Memory B cell (primary cell): ENCODE measurements around the gene PYHIN1.

Experiments
- ATAC-seq: fragments of 150-1000 bp; cut with Tn5 transposase; 2 replicates; pipeline ENCODE4 v1.10.0; 2021; ENCODE audit warnings: low read depth, mild to moderate bottlenecking, moderate library complexity
- DNase-seq, 2 donors: peaks; one replicate each; pipeline ENCODE4 v3.0.0; 2022; ENCODE audit warnings: low spot score in 2 of 2
- H3K27ac Mint-ChIP-seq: one replicate; pipeline ENCODE4 v1.8.0; 2022; ENCODE audit warnings: mild to moderate bottlenecking, moderate library complexity, mixed read lengths
- H3K27me3 Mint-ChIP-seq: one replicate; pipeline ENCODE4 v1.8.0; 2022; ENCODE audit warnings: mixed read lengths
- H3K36me3 Mint-ChIP-seq: one replicate; pipeline ENCODE4 v1.8.0; 2022; ENCODE audit warnings: mild to moderate bottlenecking, mixed read lengths
- H3K4me1 Mint-ChIP-seq: one replicate; pipeline ENCODE4 v1.8.0; 2022; ENCODE audit warnings: mixed read lengths
- H3K4me3 Mint-ChIP-seq: one replicate; pipeline ENCODE4 v1.8.0; 2022; ENCODE audit warnings: mild to moderate bottlenecking, moderate library complexity, mixed read lengths
- H3K9me3 Mint-ChIP-seq: one replicate; pipeline ENCODE4 v1.8.0; 2022; ENCODE audit warnings: mixed read lengths

PYHIN1 gene

DNA sequence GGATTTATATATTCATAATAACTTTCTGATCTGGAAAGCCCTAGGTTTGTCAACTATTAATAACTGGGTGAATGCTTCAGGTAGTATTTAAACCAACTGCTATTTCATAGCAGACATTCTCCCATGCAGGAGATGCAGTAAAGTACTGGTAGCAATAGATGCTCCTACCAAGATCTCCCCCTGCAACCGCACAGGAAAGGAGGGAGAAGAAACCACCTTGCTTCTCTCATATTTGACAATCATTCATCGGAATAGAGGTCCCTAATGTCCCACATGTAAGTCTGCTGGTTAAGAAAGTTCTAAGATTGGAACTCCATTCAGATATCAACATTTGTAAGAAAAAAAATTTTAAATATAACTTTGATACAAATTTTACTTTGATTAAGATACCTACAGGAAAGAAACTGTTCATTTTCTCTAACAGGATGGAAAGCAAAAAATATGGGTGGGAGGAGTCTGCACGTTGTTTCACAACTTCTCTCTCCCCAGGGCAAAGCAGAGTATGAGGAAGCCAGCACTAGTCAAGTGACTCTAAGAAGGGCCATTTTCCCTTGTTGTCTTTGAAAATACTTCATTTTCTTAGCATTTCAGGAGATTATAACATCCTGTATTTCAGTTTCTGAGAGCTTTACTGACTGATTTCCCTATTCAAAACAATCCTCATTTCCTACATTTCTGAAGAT lies at the start of gene PYHIN1:
TSS of gene PYHIN1 (plus strand) at position 498 of the 683 bp plus-strand sequence. CDS start 5,359 bp downstream, outside the sequence.
- peaks cover 13% of the 10 kb centered on the region for H3K4me1 Mint-ChIP-seq
- ATAC-seq: peak; percentile 95
- DNase-seq: no peak
- peak within 1 kb of the TSS; percentile 95 for H3K4me3 Mint-ChIP-seq
- peaks cover 10% of the 10 kb centered on the region for H3K36me3 Mint-ChIP-seq
- peaks cover 9% of the 10 kb centered on the region for H3K9me3 Mint-ChIP-seq
- H3K27ac Mint-ChIP-seq: peak within 1 kb of the TSS; percentile 93
- no peaks in the 10 kb centered on the region for H3K27me3 Mint-ChIP-seq

- H3K27ac Mint-ChIP-seq: no peak overlapping the region
- no peaks in the 10 kb centered on the region for H3K27me3 Mint-ChIP-seq
- H3K36me3 Mint-ChIP-seq: peaks cover 7% of the 10 kb centered on the region
- DNase-seq (no peak), ATAC-seq (no peak)
- H3K9me3 Mint-ChIP-seq: peaks cover 10% of the 10 kb centered on the region
- no peak overlapping the region for H3K4me3 Mint-ChIP-seq
- H3K4me1 Mint-ChIP-seq: no peaks in the 10 kb centered on the region
Measured at GRCh38 chr1:158893654-158894053, 37.7 kb upstream of the PYHIN1 start.

GRCh38 chr1:158898722-158899121 lies 32.6 kb upstream of the PYHIN1 start:
- H3K36me3 Mint-ChIP-seq: peaks cover 4% of the 10 kb centered on the region
- H3K4me1 Mint-ChIP-seq: no peaks in the 10 kb centered on the region
- no peak overlapping the region for H3K4me3 Mint-ChIP-seq
- DNase-seq (no peak), ATAC-seq (no peak)
- no peak overlapping the region for H3K27ac Mint-ChIP-seq
- peaks cover 3% of the 10 kb centered on the region for H3K27me3 Mint-ChIP-seq
- H3K9me3 Mint-ChIP-seq: peaks cover 7% of the 10 kb centered on the region

DNA sequence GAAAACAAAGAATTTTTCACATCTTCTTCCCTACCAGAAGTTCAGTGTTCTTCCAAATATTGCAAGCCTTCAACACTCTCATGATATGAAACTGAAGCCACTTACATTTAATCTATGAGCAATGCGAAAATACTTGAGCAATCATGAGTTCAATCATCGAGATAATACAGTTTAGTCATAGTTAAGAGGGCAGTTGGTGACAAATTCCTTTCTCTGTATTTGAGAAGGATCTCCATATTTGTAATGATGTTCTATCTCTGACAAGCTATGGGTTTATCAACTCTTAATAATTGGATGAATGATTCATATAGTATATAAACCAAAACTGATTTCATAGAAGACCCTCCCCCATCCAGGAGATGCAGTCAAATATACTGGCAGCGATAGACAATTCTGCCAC lies 29.7 kb upstream of the PYHIN1 start:
- Mint-ChIP-seq H3K27ac (no peak overlapping the region), H3K36me3 (no peaks in the 10 kb centered on the region), H3K27me3 (peaks cover 6% of the 10 kb centered on the region), H3K4me1 (no peaks in the 10 kb centered on the region), H3K4me3 (no peak overlapping the region), H3K9me3 (peaks cover 1% of the 10 kb centered on the region)
- ATAC-seq (no peak), DNase-seq (no peak)

DNA sequence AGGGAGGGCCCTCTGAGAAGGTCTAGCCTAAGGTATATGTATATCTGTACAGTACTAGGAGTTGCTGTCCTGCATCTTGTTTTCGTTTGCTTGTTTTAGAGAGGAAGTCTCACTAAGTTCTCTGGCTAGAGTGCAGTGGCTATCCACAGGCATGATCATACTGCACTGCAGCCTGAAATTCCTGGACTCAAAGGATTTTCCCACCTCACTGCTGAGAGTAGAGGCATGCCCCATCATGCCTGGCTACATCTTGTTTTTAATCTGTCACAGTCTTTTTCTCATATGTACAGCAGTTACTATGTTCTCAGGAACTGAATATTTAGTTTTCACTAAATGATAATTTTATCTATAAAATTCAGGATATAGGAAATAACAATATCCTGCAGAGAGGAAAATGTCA lies 15.3 kb upstream of the PYHIN1 start:
- H3K27ac Mint-ChIP-seq: no peak overlapping the region
- H3K4me3 Mint-ChIP-seq: no peak overlapping the region
- no peak for ATAC-seq
- H3K4me1 Mint-ChIP-seq: no peaks in the 10 kb centered on the region
- DNase-seq: no peak
- peaks cover 11% of the 10 kb centered on the region for H3K36me3 Mint-ChIP-seq
- H3K9me3 Mint-ChIP-seq: peaks cover 20% of the 10 kb centered on the region
- H3K27me3 Mint-ChIP-seq: no peaks in the 10 kb centered on the region

- Mint-ChIP-seq H3K9me3 (peaks cover 15% of the 10 kb centered on the region), H3K27ac (no peak overlapping the region), H3K27me3 (no peaks in the 10 kb centered on the region), H3K36me3 (peaks cover 10% of the 10 kb centered on the region), H3K4me3 (no peak overlapping the region), H3K4me1 (peaks cover under 1% of the 10 kb centered on the region)
- ATAC-seq (no peak), DNase-seq (no peak)
Measured at GRCh38 chr1:158924677-158925076, 6.7 kb upstream of the PYHIN1 start.

DNA sequence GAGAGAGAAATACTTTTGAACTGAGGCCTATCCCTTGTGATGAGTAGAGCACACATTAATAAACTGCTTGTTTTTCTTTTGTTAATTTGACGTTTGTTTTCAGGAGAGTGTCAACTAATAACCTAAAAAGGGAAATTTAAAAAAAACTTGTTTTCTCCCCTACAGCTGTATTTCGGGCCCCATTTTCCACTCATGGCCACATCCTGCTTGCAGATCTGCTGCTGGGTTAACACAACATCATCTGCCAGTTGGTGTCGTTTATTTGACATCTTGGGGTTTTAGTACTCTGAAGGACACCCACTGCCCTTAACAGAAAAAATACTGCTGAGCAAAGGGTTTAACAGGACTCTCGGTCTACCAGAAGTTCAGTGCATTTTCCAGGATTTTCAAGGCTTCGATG lies 848 bp upstream of the PYHIN1 start:
- DNase-seq (no peak), ATAC-seq (no peak)
- no peak overlapping the region for H3K4me3 Mint-ChIP-seq
- H3K36me3 Mint-ChIP-seq: peaks cover 10% of the 10 kb centered on the region
- peak overlapping the region; percentile 56 for H3K27ac Mint-ChIP-seq
- no peaks in the 10 kb centered on the region for H3K27me3 Mint-ChIP-seq
- H3K9me3 Mint-ChIP-seq: peaks cover 11% of the 10 kb centered on the region
- H3K4me1 Mint-ChIP-seq: peaks cover 13% of the 10 kb centered on the region

- DNase-seq (no peak), ATAC-seq (no peak)
- H3K36me3 Mint-ChIP-seq: peaks cover 9% of the 10 kb centered on the region
- no peaks in the 10 kb centered on the region for H3K27me3 Mint-ChIP-seq
- peaks cover 4% of the 10 kb centered on the region for H3K9me3 Mint-ChIP-seq
- H3K4me3 Mint-ChIP-seq: peak overlapping the region; percentile 95
- peak overlapping the region; percentile 93 for H3K27ac Mint-ChIP-seq
- H3K4me1 Mint-ChIP-seq: peaks cover 14% of the 10 kb centered on the region
Measured at GRCh38 chr1:158932171-158932570, 819 bp downstream of the PYHIN1 start.

- Mint-ChIP-seq H3K36me3 (peaks cover 7% of the 10 kb centered on the region), H3K9me3 (no peaks in the 10 kb centered on the region), H3K27me3 (no peaks in the 10 kb centered on the region), H3K27ac (peak overlapping the region; percentile 5), H3K4me3 (peak overlapping the region; percentile 74), H3K4me1 (peaks cover 14% of the 10 kb centered on the region)
- no peak for ATAC-seq
- no peak for DNase-seq
Measured at GRCh38 chr1:158933621-158934020, 2.3 kb downstream of the PYHIN1 start.

DNA sequence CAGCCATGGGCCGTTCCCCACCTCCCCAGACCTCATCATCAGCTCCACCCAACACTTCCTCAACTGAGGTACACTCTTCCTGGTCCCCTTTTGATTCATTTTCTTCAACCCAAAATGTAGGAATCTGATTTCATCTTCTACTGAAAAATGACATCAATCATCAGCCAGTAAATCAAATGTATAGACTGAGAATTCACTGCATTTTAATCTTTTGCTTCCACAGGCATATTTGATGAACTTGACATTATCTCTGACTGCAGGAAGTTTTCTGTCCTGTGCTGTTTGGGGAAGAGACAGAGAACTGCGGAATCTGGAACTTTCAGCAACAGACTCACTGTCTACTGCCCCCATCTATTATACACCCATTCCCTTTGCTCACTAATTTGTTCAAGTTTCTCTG lies 7.8 kb downstream of the PYHIN1 start:
- Mint-ChIP-seq H3K9me3 (no peaks in the 10 kb centered on the region), H3K27me3 (no peaks in the 10 kb centered on the region), H3K4me3 (no peak overlapping the region), H3K36me3 (peaks cover 22% of the 10 kb centered on the region), H3K27ac (no peak overlapping the region), H3K4me1 (peaks cover 7% of the 10 kb centered on the region)
- DNase-seq: no peak
- no peak for ATAC-seq

DNA sequence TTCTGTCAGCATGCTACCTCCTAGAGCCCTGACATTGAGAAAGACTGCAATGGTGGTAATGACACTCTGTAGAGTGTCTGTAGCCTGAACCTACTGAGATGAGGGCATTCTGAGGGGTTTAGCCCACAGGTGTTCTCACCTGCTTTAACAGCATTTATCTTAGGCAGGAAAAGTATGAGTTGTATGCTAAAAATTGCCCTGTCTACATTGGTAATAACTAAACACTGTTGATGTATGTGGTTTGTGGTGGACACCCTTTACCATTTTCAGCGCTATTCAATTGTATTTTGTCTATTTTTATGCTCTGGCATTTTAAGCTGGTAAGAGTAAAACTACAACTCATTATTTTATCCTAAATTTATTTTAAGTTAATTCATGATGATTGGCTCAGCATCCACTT lies 10.0 kb downstream of the PYHIN1 start:
- Mint-ChIP-seq H3K36me3 (peaks cover 21% of the 10 kb centered on the region), H3K9me3 (no peaks in the 10 kb centered on the region), H3K4me1 (peaks cover 6% of the 10 kb centered on the region), H3K27ac (no peak overlapping the region), H3K4me3 (no peak overlapping the region), H3K27me3 (no peaks in the 10 kb centered on the region)
- no peak for DNase-seq
- no peak for ATAC-seq

GRCh38 chr1:158942490-158942889 lies 11.1 kb downstream of the PYHIN1 start:
- Mint-ChIP-seq H3K27me3 (no peaks in the 10 kb centered on the region), H3K4me1 (peaks cover 4% of the 10 kb centered on the region), H3K9me3 (no peaks in the 10 kb centered on the region), H3K27ac (no peak overlapping the region), H3K36me3 (peaks cover 24% of the 10 kb centered on the region), H3K4me3 (no peak overlapping the region)
- ATAC-seq: no peak
- no peak for DNase-seq

DNA sequence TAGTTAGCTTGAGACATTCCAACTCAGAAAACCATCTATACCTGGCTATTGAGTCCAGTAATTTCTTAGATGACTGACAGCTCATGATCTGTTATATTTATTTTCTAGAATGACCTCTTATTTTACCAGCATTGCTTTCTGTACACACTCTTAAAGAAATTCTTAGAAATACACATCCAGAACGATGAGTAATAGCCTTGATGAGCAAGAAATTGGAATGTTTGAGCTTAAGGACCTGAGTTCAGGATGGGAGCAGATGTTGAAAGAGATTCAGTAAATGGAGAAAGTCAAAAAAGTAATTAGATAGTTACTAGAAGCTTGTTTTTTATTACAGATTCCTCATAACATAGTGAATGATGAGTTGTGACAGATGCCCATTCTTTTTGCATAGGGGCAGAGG lies 11.7 kb downstream of the PYHIN1 start:
- Mint-ChIP-seq H3K36me3 (peaks cover 28% of the 10 kb centered on the region), H3K4me1 (peaks cover 4% of the 10 kb centered on the region), H3K27me3 (no peaks in the 10 kb centered on the region), H3K9me3 (no peaks in the 10 kb centered on the region), H3K27ac (no peak overlapping the region), H3K4me3 (no peak overlapping the region)
- ATAC-seq (no peak), DNase-seq (no peak)

- Mint-ChIP-seq H3K36me3 (peaks cover 28% of the 10 kb centered on the region), H3K9me3 (no peaks in the 10 kb centered on the region), H3K27me3 (no peaks in the 10 kb centered on the region), H3K27ac (no peak overlapping the region), H3K4me3 (no peak overlapping the region), H3K4me1 (peaks cover 6% of the 10 kb centered on the region)
- DNase-seq: no peak
- no peak for ATAC-seq
Measured at GRCh38 chr1:158945061-158945460, 13.7 kb downstream of the PYHIN1 start.

DNA sequence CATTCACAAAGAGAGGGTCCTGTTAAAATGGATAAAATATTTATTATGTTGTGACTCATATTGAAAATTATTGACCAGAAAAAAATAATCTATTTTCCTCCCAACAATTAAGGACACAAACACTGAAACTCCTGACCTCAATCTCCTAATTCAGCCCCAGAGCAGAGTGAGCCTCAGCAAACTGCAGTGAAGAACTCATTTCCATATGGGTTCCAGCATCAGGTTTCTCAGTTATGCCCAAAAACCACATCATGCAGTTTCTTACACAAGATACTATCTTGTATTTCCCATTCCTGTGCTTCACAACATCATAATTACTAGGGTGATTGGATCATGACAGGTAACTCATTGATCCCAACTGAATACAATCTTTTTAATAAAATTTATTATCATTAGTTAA lies 15.4 kb downstream of the PYHIN1 start:
- peaks cover 24% of the 10 kb centered on the region for H3K36me3 Mint-ChIP-seq
- H3K27me3 Mint-ChIP-seq: no peaks in the 10 kb centered on the region
- DNase-seq (no peak), ATAC-seq (no peak)
- H3K9me3 Mint-ChIP-seq: no peaks in the 10 kb centered on the region
- peaks cover 16% of the 10 kb centered on the region for H3K4me1 Mint-ChIP-seq
- H3K4me3 Mint-ChIP-seq: no peak overlapping the region
- H3K27ac Mint-ChIP-seq: peak overlapping the region; percentile 43
